AG20443 (cell line): Measurements from ENCODE around the gene TRMT2A.

Experiments
- DNase-seq: peaks from one replicate; pipeline ENCODE4 v3.0.0; 2012; ENCODE audit warnings: low spot score, mixed read lengths

The TRMT2A gene

GRCh38 chr22:20102203-20102780 is 14.7 kb downstream of the TRMT2A start:
- no peak for DNase-seq

- no peak for DNase-seq
Measured at GRCh38 chr22:20101638-20102037, 15.4 kb downstream of the TRMT2A start.

- no peak for DNase-seq
Measured at GRCh38 chr22:20099099-20099711, 17.8 kb downstream of the TRMT2A start.

DNA sequence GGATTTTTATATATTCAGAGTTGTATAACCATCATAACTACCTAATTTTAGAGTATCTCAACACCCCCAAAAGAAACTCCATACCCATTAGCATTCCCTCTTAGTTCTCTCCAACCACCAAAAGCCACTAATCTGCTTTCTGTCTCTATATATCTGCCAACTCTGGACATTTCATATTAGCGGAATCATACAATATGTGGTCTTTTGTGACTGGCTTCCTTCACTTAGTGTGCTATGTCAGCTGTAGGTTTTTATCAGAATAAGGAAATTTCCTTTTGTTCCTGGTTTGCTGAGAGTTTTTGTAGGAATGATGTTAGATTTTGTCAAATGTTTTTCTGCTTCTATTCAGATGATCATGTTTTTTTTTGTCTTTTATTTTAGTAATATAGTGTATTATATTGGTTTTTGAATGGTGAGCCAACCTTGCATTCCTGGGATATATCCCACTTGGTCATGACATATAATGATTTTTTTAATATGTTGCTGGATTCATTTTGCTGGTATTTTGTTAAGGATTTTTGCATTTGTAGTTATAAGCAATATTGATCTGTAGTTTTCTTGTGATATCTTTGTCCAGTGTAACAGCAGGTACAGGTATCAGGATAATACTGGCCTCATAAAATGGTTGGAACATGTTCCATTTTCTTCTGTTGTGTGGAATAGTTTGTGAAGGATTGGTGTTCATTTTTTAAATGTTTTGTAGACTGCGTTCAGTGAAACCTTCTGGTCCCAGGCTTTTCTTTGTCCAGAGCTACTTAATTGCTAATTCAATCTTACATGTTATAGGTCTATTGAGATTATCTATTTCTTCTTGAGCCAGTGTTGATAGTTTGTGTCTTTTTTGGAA is 20.2 kb downstream of the TRMT2A start:
- no peak for DNase-seq

- DNase-seq: no peak
Measured at GRCh38 chr22:20095521-20095920, 21.5 kb downstream of the TRMT2A start.

- no peak for DNase-seq
Measured at GRCh38 chr22:20094197-20094807, 22.7 kb downstream of the TRMT2A start.

DNA sequence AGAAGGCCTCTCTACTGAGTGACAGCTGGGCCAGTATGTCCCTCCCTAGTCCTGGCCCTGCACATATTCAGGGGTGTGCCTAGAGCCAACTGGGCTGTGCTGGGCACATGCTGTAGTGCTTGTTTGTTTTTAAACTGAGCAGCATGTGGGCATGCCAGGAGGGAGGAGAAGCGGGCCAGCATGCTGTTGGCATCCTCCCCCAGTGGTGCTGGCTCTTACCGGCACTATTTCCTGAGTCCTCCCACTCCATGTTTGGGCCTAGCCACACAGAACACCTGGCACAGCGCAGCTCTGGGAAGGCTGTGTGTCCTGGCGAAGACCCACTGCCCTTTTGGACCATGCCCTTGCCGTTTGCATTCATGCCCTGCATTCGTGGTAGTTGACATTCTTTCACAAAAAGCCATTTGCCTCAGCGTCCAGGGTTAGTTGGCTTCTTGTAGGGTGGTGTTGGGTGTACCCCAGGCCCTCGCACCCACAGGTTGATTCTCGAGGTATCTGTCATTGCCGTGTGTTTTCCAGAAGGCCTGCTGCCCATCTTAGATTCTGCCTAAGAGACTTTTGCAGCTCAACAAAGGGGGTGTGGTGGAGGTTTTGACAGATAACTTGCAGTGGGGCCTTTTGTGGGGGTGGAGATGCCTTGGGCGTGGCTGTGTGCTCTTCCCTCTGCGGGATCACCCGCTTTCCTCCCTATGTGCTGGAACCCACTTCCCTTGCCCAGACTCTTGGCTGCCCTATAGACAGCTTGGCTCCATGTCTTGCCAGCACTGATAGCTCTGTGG is 23.4 kb downstream of the TRMT2A start:
- DNase-seq: no peak

- DNase-seq: no peak
Measured at GRCh38 chr22:20092477-20092854, 24.6 kb downstream of the TRMT2A start.

GRCh38 chr22:20091690-20092476 is 25.1 kb downstream of the TRMT2A start:
- DNase-seq: no peak

DNA sequence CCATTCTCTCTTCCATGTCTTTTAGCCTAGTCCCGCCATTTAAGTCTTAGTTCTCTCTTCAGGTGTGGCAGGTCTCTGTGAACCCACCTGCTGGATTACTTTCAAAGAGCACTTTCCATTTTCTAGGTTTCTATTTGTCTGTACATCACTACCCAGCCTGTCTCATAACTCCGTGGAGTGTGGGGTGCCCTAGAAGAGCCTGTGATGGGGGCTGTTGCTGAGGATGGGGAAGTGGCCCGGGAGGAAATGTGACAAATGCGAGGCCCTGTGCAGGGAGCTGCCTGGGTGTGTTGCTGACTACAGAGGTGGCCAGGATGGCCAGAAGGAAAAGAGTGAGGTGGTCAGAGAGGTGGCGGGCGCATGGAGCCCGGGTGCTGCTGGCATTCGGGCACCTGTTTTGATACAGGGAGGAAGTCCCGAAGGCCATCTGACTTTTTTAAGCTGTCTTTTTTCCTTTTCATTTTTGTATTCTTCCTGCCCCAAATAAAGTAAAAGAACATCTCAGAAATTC is 26.2 kb downstream of the TRMT2A start:
- DNase-seq: no peak

- peak; percentile 77 for DNase-seq
Measured at GRCh38 chr22:20089977-20090729, 26.9 kb downstream of the TRMT2A start.

- DNase-seq: no peak
Measured at GRCh38 chr22:20089226-20089976, 27.6 kb downstream of the TRMT2A start.

DNA sequence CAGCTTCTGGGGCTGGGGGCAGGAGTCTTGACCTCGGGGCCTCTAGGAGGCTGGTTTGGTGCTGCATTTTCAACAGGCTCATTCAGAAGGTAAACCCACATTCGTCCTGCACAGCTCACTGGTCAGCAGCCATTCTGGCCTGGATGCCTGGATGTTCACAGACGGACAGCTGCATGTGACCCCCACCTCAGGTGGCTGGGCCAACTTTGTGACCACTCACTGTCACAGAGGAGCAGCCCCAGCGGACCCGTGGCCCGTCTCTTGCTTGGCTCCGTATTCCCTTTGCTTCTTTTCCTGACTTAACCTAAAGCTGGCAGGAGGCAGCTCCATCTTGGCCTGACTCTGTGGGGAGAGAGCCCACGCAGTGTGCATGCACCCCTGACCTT is 28.8 kb downstream of the TRMT2A start:
- no peak for DNase-seq

DNA sequence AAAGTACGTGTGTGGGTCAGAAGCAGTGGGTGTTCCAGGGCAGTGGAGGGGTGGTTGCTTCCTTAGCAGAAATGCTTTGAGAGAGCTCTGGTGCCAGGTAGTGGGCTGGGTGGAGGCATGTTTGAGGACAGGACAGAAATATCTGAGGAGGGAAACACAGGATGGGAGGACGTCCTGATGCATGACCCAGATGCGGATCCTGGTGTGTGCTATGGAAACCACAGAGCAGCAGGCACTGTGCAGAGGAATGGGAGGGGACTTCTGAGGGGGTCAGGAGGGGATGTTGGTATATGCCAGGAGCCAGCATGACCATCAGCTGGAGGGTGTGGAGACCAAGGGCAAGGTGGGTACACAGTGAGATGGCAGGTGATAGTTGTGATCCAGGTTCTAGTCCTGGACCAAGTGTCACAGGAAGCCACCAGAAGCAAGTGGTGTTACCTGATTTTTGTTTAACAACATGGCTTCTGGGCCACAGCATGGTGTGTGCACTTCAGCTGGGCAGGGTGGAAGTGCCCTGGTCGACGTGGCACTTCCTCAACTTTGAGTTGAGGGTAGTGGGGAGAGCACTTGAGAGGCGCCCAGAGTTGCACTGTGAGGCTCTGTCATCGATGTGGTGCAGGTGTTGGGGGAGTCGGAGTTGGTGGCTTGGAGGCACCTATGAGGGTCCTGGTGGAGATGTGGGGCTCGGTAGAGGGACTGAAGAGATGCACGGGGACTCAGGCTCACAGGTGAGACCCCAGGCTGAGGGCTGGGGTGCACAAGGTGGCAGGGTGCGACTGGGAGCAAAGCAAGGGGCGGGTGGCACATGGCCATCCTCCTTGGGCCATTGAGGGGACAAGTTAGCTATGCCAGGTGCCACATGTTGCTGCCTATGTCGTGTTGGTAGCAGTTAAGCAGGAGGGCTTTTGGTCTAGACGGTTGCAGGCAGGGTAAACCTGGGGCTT is 29.4 kb downstream of the TRMT2A start:
- no peak for DNase-seq

DNA sequence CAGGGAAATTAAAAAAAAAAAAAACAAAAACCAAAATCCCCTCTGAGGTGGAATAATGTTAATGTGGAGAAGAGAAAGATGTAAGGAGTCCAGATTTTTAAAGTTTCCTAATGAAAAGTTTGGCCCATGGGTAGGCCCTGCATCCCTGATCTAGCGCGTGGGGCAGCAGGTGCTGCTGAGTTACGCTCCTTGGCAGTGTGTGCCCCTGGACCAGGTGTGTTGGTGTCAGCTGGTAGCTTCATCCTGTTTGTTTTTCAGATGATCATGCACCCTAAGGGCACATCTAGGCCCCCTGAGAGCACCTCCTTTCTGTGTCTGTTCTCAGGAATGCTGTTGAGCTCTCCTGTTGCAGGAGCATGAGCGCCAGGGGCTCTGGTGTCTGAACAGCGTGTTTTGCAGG is 30.3 kb downstream of the TRMT2A start:
- no peak for DNase-seq

- DNase-seq: no peak
Measured at GRCh38 chr22:20086101-20086599, 30.9 kb downstream of the TRMT2A start.

DNA sequence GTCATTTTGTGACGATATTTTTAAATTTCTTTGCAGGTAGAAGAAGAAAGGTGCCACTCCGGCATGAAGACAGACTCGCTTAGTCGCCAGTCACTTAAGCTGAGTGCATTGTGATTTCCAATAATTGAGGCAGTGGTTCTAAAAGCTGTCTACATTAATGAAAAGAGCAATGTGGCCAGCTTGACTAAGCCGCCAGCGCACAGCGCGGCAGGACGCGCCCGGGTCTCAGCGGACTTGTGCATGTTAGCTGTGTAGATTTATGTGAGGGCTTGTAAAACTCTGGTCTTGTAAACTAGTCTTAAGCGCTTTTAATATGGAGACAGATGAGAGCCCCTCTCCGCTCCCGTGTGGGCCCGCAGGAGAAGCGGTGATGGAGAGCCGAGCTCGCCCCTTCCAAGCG is 31.4 kb downstream of the TRMT2A start:
- DNase-seq: no peak
